ENCODE measurements around the gene DHX40.
"Not testable (repeated sequence)": the region's sequence is repeated elsewhere in the genome, so short reads cannot be mapped to it uniquely, and the experiment has no call there.

The DHX40 gene

DNA sequence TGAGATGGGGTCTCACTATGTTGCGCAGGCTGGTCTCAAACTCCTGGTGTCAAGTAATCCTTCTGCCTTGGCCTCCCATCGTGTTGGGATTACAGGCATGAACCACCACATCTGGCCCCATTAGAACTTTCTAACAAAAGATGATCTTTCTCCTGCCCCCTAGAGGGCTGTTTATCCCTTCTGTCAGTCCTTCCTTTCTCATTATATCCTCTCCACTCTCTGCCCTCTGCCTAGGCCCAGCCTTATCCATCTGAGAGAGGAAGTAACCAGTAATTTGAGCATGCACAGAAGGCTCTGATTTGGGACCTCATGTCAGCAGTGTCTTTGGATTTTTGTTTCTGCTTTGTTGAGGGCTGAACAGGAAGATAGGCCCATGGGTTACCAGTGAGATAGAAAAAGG is 4.4 kb upstream of the DHX40 start:
- peak; percentile 52 for DNase-seq

DNA sequence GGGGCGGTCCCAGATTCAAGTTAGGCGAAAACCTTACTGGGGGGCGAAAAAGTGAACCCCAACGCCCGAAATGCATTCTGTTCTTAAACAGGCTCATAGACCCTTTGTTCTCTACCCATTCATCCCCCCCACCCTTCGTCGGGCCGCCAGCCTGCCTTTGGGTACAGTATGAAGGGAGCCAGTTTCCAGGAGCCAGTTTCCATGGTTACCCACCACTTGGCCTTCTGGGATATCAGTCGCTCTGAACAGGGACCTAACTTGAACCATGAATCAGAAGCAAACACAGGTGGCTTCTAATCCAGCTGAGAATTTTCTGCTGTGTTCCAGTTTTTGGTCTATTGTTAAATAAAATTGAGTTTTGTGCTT is 532 bp downstream of the DHX40 start:
- DNase-seq = peak; percentile 35

DNA sequence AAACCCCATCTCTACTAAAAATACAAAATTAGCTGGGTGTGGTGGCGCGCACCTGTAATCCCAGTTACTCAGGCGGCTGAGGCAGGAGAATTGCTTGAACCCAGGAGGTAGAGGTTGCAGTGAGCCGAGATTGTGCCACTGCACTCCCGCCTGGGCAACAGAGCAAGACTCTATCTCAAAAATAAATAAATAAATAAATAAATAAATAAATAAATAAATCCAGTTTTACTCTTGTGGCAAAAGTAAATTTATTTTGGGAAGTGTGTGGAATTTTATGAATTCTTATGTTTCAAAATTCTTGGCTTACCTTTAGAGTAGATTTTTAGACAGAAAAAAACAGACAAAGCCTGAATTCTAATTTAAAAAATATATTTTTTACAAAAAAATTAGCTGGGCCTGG is 3.7 kb downstream of the DHX40 start:
- not testable (repeated sequence) for DNase-seq

DNA sequence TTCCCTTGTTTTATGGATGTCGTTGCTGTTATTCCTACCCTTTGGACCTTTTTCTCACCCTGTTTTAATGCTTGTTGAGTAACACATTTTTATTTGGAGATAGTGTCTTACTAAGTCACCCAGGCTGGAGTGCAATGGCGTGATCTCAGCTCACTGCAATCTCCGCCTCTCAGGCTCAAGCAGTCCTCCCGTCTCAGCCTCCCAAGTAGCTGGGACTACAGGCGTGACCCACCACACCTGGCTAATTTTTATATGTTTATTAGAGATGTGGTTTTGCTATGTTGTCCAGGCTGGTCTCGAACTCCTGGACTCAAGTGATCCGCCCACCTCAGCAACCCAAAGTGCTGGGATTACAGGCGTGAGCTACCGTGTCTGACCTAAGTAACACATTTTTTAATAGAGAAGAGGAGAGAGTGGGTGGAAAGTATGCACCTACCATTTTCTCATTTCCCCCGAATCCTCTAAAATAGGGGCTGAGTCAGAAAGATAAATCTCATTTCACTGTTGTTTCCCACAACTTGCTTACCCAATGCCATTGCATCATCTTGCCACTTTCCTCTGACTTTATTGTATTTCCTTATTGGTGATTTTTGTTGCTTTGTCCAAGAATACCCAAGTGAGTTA is 7.0 kb downstream of the DHX40 start:
- no peak for DNase-seq

DNA sequence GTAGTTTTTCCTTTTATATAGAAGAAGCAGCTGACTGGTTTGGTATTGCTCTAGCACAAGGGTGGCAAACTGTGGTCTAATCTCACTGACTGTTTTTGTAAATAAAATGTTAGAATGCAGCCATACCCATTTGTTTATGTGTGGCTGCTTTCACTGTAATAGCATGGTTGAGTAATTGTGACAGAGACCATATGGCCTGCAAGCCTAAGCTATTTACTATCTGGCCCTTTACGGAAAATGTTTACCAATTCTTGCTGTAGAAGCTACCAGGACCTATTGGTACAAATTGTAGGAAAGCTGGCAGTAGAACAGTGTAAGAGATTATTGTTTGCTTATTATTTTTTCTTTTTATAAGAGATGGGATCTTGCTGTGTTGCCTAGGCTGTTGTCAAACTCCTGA is 18.8 kb downstream of the DHX40 start:
- not testable (repeated sequence) for DNase-seq

DNA sequence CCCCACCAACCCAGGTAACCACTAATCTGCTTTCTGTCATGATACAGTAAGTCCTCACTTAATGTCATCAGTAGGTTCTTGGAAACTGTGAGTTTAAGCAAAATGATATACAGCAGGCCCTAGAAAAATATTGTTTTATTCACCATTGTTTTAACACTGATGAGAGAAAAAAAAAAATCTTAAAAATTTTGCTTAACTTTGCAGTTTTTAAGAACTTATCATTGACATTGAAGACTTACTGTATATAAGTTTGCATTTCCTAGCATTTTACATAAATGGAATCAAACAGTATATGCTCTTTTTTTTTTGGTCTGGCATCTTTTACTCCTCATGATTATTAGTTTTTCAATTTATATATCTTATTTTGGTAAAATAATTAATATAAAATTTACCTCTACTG is 34.8 kb downstream of the DHX40 start:
- no peak for DNase-seq

DNA sequence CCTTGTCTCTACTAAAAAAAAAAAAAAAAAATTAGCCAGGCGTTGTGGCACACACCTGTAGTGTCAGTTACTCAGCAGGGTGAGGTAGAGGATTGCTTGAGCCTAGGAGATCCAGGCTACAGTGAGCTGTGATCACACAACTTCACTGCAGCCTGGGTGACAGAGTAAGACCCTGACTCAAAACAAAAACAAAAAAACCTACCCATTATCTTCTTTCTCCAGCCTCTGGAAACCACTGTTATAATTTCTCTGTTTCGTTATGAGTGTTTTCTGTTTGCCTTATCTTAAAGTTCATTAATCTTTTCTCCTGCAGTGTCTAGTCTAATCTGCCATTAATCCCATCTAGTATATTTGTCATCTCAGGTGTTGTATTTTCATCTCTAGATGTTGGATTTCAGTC is 35.7 kb downstream of the DHX40 start:
- DNase-seq = no peak

DNA sequence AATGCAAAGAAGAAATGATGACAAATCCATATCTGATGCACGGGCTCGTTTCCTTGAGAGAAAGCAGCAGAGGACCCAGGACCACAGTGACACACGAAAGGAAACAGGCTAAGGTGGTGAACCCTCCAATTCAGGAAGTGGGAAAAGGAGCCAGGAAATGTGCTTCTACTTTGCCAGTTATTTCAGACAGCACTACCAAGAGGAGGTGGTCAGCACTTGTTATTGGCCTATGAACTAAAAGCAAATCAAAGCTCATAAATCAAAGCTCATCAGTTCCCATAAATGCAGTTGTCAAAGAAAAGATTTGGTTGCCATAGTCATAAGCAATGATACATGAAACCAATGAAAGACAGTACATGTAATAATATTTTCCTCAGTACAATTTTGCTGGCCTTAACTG is 41.7 kb downstream of the DHX40 start:
- no peak for DNase-seq

DNA sequence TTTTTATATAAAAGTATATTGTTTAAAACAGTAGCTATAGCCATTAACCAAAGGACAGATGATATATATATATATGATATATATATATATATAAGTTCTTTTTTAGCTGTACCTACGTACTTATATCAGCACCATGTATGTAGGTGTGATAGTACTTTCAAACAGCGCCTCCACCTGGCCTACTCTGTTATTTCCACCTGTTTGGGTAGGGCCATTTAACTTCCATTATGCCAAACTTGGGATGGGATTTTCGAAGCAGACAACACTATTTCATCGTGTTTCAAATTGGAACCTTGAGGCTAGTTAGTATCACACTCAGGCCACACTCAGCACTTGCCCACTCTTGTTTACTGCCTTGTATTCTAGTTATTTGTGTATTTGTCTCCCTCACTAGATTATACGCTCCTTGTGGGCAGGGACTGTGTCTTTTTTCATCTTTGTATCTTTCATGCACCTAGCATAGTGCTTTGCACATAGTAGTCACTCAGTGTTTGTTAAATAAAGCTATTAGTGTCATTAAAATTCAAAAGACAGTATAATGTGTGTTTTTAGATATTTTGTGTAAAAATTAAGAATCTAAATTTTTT is 42.5 kb downstream of the DHX40 start:
- no peak for DNase-seq

DNA sequence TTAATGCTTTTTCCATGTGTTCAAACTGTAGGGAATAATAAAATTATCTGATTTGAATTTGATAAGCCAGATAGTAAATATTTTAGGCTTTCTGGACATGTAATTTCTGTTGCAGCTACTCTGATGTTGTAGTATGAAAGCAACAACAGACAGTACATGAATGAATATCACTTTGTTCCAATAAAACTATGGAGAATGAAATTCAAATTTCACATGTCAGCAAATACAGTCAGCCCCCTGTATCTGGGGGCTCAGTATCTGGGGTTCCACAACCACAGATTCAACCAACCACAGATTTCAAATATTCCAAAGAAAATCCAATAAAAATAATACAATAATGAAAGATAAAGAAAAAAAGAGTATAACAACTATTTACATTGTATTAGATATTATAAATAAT is 46.1 kb downstream of the DHX40 start:
- no peak for DNase-seq

DNA sequence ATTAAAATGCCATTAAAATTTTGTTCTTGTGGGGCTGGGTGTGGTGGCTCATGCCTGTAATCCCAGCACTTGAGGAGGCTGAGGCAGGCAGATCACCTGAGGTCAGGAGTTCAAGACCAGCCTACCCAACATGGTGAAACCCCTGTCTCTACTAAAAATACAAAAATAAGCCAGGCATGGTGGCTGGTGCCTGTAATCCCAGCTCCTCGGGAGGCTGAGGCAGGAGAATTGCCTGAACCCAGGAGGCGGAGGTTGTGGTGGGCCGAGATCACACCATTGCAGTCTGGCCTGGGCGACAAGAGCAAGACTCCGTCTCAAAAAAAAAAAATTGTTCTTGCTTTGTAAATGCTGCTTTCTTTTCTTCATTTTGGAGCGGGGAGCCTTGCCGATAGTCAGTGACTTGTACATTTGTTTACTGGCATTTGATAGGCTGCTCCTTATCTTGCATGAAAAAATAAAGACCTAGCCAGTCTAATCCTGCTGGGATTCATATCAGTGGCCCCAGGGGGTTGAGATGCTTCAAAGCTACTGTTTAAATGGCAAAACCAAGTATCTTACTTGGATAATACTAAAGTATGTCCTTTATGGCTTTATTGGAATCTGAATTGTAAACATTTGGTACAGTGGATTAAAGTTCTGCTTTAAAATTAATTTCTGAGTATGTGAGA is 51.0 kb downstream of the DHX40 start:
- no peak for DNase-seq

DNA sequence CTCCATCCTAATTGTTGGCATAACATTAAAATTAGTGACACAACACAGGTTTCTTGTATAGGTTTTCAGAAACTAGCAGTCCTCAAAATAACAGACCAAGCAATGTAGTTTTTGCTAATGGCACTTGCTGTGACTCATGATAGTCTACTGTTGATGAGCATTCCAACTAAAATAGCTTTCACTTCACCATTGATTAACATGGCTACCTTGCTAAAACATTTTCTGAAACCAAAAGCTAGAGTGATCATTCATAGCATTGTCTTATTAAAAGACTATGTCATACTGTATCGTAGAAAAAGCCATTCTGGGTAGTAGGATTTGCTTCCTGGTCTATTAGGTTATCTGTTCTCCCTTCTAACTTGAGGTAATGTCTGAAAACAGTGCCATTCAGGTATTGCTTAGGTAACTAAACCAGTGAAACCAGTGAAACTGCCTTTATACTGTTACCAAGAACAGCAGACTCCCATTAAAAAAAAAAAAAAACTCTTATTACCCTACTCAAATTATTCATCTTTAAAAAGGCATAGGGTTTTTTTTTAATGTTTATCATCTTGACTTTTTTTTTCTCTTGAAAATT is 51.8 kb downstream of the DHX40 start:
- no peak for DNase-seq

DNA sequence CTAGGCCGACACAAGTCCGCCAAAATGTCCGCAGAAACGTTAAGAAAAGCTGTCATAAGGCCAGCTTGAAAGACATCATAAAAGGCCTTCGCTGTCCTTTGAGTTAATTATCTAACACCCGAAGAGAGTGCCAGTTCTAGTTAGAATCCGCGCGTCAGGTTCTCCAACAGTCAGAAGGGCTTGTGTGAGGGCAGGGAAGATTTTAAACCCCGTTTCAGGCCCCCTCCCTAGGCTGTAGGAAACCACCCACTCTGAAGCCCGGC is 53.6 kb downstream of the DHX40 start:
- DNase-seq = no peak

DNA sequence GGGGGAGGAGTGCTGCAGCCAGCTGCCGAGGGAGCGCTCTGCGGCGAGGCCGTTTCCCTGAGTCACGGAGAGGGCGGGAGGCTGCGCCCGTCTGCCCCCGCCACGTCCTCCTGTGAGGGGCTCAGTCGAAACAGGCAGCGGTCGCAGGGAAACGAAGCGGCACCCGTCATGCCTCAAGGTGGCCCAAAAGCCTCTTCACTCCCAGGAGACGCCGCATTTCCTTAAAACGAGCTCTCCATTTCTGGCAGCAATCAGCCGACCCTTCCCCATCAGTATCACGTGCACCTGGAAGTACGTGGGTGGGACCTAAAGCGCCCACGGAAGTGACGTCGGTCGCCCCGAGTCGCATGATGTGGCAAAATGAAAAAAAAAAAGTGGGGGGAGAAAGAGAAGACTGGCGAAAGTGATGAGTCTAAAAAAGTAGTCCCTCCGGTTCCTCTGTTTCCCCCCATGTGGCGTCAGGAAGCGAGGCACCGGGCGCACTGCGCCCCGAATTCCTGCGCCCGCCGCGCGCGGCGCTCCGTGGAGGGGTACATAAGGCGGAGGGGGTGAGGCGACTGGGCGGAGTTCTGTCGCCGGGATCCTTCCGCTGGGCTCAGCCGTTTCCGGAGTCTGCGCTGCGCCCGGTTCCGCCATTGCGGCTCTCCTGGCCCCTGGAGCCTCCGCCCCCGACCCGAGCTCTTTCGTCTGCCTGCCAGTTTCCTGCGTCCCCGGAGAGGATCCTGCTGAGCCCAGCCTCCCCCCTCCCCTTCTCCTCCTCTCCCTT is 54.1 kb downstream of the DHX40 start, which contains the start of gene CLTC:
TSS of gene CLTC (plus strand) at position 598 of the 766 bp plus-strand sequence. CDS start 237 bp downstream, outside the sequence.
- peak; percentile 95 for DNase-seq

DNA sequence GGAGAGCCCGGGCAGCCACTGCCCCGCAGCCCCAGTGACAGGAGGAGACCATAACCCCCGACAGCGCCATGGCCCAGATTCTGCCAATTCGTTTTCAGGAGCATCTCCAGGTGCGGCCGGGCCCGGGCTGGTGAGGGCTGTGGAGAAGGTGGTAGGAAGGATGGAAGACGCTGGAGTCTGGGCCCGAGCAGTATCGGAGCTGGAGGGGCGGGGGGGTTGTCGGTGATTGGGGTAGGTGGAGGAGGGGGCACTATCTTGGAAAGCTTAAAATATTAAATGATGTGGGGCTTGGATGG is 54.6 kb downstream of the DHX40 start:
- no peak for DNase-seq

DNA sequence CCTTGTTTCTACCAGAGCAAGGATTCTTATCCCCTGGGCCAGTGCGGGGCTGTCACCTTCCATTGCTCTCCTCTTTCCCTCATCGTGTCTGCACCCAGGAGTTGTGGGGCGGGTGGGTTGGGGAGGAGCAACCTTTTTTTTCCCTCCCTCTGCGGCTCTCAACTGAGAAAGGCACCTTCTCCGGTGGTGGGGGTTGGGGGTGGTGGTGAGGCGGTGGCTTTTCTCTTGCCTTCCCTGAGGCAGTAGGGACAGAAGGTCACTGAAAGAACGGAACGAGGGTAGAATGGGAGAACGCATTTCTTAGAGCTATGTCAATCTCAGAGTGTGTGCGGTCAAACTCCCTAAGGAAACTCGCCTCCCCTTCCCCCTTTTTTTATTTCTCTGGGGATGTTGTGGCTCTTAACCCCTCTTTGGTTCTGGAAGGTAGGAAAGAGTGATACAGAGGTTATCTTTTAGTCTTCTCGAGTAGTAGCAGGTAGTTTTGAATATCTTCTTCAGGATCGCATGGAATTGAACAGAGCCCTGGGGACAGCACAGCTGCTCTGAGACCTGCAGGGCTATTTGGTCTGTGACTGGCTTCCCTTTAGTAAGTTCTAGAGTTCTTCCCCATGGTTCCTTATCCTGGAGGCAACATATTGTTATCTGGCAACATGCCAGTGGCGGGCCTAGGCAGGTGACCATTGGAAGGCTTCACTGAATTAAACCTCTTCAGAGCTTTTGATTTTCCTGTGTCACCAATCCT is 55.3 kb downstream of the DHX40 start:
- DNase-seq = peak; percentile 15

DNA sequence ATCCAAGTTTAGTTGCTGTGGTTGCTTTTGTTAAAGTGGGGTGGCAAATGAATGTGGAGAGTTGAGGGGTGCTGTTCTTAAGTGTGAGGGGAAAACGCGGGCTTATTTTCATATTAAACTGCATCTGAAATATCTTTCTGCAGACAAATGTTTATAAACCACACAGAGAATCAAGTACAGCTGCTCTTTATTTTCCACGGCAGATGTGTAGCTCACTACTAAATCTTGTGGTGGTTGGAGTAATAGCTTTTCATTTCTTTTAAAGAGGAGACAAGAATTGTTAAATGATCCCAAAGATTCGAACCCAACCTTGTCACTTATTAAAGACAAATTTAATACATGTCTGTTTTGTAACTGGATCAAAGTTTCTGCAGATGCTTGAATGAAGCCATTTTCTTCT is 56.4 kb downstream of the DHX40 start:
- DNase-seq = no peak

DNA sequence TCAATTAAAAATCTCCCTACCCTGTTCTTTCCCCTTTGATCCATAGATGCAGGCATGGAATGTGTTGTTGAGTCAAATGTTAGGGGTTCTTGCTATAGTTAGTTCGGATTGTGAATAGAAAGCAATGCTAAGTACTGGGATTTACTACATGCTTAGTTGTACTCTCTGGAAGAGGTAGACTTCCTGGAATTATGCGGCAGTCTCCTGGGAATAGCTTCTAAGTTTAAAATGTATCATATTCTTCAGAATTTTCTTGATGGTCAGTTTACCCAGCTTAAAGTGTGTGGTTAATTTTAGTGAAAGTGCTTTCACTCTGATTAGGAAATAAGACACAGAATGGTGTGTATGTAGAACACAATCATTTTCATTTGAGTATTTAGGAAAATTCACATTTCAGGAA is 57.7 kb downstream of the DHX40 start:
- no peak for DNase-seq

DNA sequence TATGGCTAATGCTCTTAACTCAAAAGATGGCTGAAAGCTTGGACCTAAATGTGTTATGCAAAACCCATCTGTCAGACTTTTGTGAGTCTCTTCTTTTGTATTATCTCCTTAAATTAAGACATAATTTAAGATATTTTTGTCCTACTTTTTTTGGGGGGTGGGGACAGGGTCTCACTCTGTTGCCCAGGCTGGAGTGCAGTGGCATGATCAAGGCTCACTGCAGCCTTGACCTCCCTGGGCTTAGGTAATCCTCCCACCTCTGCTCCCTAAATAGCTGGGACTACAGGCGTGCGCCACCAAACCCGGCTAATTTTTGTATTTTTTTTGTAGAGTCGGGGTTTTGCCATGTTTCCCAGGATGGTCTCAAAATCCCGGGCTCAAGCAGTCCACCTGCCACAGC is 61.3 kb downstream of the DHX40 start:
- no peak for DNase-seq

DNA sequence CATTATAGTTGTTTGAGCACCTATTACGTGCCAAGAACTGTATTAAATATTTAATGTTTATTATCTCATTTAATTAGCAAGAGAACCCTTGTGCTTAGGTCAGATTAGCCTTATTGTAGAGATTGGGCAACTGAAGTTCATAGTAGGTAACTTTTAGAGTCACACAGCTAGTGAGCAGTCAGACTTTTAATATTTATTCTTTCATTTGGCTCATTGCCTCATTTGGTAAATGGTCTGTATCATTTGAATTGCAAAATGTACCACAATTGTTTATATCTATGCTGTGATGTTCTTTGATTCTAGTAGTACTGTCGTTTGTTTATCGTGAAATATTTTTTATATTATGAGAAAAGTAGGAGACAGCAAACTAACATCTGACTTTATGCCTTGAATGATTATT is 61.9 kb downstream of the DHX40 start:
- DNase-seq = no peak

DNA sequence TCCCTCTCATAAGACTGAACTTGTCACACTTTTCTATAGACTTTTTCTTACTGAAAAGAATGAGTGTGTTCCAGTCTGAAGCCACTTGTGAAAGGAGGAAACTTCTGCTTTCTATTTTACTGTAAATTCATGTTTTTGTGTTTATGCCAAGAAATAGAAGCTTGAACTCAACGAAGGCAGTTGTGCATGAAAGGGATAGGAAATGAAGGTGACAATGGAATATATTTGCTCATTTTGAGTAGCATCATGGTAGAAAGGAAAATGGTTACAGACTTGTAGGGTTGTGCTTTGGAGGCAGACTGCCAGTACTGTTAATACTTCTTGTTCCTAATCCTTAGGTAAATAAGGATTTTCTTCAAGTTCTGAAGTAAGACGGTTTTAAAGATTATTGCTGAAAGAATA is 62.4 kb downstream of the DHX40 start:
- DNase-seq = no peak

DNA sequence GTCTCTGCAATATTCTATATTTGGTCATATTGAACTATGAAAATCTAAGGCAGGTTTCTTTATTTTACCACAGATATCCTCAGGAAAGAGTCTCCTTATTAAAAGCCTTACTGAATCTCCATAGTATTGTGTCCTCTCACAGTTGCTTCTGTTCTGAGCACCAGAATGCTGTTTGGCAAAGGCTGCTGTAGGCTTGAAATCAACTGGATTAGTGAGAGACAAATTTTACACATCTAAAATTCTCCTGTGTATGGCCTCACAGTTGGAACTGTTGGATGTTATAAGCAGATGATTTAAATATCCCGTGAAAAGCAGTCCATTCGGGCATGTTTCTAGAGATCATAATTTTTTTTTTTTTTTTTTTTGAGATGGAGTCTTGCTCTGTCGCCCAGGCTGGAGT is 63.8 kb downstream of the DHX40 start:
- DNase-seq = no peak

DNA sequence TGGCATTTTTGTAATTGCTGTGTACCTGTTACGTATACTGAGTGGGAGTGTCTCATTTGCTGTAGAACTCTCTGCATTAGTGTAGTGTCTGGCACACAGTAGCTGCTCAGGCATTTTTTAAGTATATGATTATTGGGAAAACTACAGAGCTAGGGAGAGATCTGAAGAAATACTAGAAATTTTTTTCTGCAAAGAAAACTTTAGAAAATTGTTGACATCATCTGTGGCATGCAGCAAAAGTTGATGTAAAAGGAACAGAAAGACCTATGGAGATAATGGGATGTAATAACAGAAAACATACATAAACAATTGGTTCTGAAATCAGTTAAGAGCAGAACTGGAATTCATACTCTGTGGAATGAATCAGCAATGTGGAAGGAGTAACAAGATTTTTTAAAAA is 65.9 kb downstream of the DHX40 start:
- no peak for DNase-seq
